DMS53 (cell line): ENCODE measurements around the gene GRIPAP1.

Experiments
- DNase-seq: peaks from one replicate; lab custom pipeline; 2025; lab: John Stamatoyannopoulos, UW

The GRIPAP1 gene

GRCh38 chrX:48958635-48959094, 43.4 kb downstream of the GRIPAP1 start:
- DNase-seq = peak; percentile 67

- DNase-seq = peak; percentile 98
Measured at GRCh38 chrX:48957827-48958634, 44.0 kb downstream of the GRIPAP1 start.

DNA sequence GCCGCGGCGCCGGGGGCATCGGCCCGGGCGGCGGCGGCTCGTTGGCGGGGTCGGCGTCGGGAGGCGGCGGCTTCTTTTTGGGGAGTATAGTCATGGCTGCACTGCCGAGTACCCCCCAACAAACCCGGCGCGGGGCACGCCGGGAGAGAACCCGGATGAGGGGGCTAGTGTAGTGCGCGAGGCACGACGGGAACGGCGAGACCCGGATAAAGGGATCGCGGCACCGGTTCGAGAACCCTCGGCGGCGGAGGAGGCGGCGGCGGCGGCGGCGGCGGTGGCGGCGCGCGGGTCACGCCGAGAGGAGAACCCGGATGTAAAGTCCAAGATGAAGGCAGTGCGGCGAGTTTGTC, 44.6 kb downstream of the GRIPAP1 start, which contains the start of gene OTUD5:
OTUD5 (minus strand) TSS at position 131 of the 350 bp plus-strand sequence; CDS start at position 94, 37 bp downstream.
- DNase-seq = peak; percentile 87

GRCh38 chrX:48956728-48957414, 45.2 kb downstream of the GRIPAP1 start:
- DNase-seq = peak; percentile 55

DNA sequence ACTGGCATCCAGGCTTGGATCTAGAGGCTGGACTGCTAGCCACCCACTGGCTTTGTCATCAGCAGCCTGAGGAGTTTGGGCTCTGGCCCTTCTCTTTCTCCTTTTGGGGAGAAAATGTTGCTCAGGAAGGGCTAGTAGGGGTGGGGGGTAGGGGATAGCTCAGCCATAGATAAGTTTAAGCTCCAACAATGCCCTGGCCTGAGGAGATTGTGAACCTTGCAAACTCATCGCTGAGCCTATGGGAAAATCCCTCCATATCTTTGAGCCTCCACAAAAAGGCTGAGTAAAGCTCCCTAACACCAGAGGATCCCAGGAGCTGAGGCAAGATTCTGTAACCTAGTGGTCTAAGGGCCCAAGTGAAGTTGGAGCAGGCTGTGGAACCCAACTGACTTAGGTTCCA, 53.5 kb downstream of the GRIPAP1 start:
- DNase-seq = no peak

GRCh38 chrX:48945517-48946348, 56.3 kb downstream of the GRIPAP1 start:
- DNase-seq = peak; percentile 67

GRCh38 chrX:48942895-48943294, 59.2 kb downstream of the GRIPAP1 start:
- DNase-seq = no peak

GRCh38 chrX:48940404-48940955, 61.6 kb downstream of the GRIPAP1 start:
- DNase-seq = no peak

- DNase-seq = no peak
Measured at GRCh38 chrX:48939524-48940228, 62.4 kb downstream of the GRIPAP1 start.

- no peak for DNase-seq
Measured at GRCh38 chrX:48938721-48939425, 63.2 kb downstream of the GRIPAP1 start.

GRCh38 chrX:48937054-48937907, 64.8 kb downstream of the GRIPAP1 start:
- DNase-seq = no peak

- DNase-seq = no peak
Measured at GRCh38 chrX:48936429-48937053, 65.5 kb downstream of the GRIPAP1 start.

- no peak for DNase-seq
Measured at GRCh38 chrX:48935301-48935670, 66.8 kb downstream of the GRIPAP1 start.

GRCh38 chrX:48934581-48935300, 67.3 kb downstream of the GRIPAP1 start:
- DNase-seq = no peak

GRCh38 chrX:48933757-48934156, 68.3 kb downstream of the GRIPAP1 start:
- DNase-seq = no peak

GRCh38 chrX:48927736-48928382, 74.2 kb downstream of the GRIPAP1 start:
- no peak for DNase-seq

GRCh38 chrX:48927123-48927522, 74.9 kb downstream of the GRIPAP1 start:
- no peak for DNase-seq

- DNase-seq = no peak
Measured at GRCh38 chrX:48924270-48924669, 77.8 kb downstream of the GRIPAP1 start.
